H1 (cell line): Measurements from ENCODE around the gene CAPN2.

Source experiments
- SUZ12 ChIP-seq: fragments of 200-600 bp; sonication (generic); IDR thresholded peaks from 2 replicates; pipeline ENCODE4 v1.6.1; 2012; ENCODE audit warnings: mild to moderate bottlenecking, inconsistent platforms, low read length, moderate library complexity, mixed read lengths
- TF ChIP-seq, protein P1 (sequence below): IDR thresholded peaks from 2 replicates; pipeline ENCODE4 v1.6.1; 2012; ENCODE audit warnings: inconsistent platforms

DNA sequence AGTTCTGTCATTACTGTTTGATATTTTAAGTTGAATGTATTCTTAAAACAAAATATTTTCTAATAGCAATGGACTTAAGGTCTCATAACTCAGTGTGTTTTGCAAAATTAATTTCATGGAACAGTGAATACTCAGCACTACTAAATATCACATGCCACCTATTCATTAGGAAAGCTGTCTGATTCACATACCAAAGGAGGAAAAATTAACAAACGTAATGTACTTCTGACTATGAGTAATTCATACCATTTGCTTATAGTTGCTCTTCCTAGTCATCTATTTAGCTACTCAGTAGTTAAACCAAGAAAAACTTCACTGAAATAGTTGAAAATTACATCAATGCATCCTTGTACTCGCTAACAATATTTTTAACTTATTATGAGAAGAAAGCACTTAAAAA lies 98.2 kb downstream of the CAPN2 start:
- no peak for TF ChIP-seq SUZ12
- TF ChIP-seq, protein P1, sequence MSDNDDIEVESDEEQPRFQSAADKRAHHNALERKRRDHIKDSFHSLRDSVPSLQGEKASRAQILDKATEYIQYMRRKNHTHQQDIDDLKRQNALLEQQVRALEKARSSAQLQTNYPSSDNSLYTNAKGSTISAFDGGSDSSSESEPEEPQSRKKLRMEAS, result no peak
